Ramos (cell line): ENCODE data around the gene ASPHD1.
"Not testable (repeated sequence)": the region's sequence is repeated elsewhere in the genome, so short reads cannot be mapped to it uniquely, and the experiment has no call there.

ENCODE experiments used
- in situ Hi-C: fragments of 300-500 bp; cut with MboI; formaldehyde crosslinking; loops from one replicate; pipeline ENCODE4 v1.14.3; 2022; ENCODE audit warnings: low sequenced_read_pairs; ENCODE audit not compliant: unreplicated experiment

Gene ASPHD1

DNA sequence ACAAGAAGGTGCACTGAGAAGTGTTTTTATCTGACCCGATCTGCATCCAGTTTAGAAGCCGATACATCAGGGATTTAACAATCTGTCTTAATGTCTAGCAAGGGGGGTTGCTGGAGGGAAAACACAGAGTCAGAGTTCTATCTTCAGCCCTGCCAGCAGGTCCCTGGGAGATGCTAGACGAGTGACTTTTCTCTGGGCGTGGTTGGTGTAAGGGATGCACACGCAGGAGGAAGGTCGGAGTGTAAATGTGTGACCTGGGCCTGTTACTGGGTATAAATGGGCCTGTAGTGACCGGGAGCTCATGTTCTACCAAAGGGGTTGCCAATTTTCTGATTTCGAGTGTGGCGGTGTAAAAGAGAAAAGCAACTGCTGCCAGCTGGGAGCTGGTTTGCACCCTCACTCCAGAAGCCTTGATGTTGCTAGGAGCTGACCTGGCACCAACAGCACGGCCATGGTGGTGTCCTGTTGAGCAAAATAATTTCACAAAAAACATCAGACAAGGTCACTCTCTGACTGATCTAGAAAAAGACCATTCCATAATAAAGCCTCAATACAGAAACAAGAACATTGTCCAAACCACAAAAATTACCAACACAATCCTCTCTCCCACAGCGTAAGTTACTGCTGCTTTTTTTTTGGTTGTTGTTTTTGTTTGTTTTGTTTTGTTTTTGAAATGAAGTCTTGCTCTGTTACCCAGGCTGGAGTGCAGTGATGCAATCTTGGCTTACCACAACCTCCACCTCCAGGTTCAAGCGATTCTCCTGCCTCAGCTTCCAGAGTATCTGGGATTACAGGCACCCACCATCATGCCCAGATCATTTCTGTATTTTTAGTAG, 27.0 kb downstream of the ASPHD1 start:
- in situ Hi-C loops, result no loop called here

DNA sequence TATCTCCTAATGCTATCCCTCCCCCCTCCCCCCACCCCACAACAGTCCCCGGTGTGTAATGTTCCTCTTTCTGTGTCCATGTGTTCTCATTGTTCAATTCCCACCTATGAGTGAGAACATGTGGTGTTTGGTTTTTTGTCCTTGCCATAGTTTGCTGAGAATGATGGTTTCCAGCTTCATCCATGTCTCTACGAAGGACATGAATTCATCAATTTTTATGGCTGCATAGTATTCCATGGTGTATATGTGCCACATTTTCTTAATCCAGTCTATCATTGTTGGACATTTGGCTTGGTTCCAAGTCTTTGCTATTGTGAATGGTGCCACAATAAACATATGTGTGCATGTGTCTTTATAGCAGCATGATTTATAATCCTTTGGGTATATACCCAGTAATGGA, 31.5 kb downstream of the ASPHD1 start:
- in situ Hi-C loops, result not testable (repeated sequence)

DNA sequence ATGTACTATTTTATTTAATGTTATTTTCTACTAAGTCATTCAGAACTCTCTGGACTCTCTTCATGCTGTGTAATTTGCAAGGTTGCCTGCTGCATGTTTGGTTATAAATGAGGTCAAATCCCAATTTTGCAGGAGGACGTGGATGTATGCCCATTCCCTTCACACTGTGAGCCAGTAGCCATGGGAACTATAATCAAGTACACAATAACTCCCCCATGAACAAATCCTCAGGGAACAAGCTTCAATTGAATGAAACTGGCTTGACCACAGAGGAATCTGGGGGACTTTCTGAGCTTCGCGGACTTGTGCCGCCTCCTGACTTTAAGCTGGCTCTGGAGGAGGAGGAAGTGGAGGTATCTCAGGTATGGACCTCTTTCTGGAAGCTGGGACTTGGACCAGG, 40.4 kb downstream of the ASPHD1 start:
- in situ Hi-C loops, result no loop called here

DNA sequence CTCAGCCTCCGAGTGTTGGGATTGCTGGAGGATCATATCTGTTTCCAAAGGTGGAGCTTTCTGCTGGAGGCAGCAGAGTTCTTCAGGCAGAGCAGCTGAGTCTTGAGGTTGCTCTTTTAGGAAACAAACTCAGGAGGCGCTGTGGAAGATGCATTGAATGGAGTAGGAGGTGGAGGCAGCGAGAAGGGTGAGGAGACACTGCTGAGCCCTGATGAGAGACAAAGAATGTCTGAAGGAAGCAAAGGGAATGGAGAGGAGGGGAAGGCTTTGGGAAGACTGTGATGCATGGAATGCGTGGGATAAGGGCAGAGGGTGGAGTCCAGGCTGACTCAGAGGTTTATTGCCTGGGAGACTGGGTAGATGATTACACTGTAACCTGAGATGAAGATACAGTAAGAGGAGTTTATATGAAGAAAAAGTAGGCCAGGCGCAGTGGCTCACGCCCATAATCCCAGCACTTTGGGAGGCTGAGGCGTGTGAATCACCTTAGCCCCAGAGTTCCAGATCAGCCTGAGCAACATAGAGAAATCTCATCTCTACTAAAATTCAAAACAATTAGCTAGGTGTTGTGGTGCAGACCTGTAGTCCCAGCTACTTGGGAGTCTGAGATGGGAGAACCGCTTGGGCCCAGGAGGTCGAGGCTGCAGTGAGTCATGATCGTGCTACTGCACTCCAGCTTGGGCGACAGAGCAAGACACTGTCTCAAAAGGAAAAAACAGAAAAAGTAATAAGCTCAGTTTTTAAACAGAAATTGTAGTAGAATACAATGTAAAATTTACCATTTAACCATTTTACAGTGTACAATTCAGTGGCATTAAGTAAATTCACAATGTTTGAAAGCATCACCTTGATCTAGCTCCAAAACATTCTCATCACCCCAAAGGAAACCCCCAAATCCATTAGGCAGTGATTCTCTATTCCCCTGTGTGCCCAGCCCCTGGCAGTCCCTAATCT, 43.8 kb downstream of the ASPHD1 start:
- in situ Hi-C loops, result no loop called here

DNA sequence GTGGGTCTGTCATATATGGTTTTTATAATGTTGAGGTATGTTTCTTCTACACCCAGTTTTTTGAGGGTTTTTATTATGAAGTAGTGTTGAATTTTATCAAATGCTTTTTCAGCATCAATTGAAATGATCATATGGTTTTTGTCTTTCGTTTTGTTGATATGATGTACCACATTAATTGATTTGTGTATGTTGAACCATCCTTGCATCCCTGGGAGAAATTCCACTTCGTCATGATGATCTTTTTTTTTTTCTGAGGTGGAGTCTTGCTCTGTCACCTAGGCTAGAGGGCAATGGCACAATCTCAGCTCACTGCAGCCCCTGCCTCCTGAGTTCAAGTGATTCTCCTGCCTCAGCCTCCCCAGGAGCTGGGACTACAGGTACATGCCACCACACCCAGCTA, 47.6 kb downstream of the ASPHD1 start:
- in situ Hi-C loops, result no loop called here

DNA sequence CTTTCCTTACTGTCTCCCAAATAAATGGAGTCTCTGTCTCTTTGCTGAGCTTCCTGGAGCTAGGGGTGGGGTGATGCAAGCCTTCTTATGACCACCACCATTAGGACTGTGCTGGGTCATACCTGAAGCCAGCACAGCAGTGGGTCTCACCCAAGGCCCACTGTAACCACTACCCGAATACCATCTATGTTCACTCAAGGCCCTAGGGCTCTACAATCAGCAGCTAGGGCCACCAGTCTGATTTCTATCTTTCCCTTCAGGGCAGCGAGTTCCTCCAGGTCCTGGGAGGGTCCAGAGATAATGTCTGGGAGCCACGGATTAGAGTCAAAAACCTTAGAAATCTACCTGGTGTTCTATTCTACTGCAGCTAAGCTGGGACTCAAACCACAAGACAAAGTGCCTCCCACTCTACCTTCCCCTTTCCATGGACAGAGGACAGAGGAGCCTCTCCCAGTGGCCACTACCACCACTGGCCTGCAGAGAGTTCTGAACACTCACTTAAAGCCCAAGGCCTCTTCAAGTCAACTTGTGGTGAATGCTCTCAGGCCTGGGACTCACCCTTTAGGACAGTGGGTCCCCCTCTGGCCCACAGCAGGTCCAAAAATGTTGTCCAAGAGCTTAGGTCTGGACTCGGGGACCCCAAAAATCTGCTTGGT, 50.6 kb downstream of the ASPHD1 start:
- in situ Hi-C loops, result no loop called here

DNA sequence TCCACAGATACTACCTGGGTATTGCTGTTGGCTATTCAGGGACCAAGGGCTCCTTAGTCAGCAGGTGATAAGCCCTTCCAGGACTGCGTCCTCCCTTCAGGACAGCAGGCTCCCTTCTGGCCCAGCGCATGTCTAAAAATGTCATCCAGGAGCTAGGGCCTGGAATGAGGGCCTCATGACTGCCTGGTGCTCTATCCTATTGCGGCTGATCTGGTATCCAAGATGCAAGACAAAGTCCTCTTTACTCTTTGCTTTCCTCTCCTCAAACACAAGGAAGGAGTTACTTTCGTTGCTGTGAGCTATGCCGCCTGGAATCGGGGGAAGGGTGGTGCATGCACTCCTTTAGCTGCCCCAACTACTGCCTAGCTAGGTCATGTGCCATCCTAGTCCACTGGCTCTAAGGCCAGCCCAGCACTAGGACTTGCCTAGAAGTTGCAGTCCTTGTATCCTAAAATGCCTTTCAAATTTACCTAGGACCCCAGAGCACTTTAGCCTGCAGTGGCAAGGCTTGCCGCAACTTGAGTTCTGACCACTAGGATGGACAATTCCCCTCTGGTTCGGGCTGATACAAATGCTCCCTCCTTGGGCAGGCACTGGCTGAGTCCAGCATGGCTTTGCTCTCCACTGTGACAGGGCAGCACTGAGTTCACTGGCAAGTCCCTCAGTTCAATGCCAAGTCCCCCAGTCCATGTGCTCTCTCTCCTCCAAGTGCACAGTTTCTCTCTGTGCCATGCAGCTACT, 51.5 kb downstream of the ASPHD1 start:
- in situ Hi-C loops, result no loop called here
